Endodermal cell (in vitro differentiated cells): ENCODE data around the gene CCDC142. TPM values are rescaled to one million over a fixed set of nuclear protein-coding genes. Genes with fewer than 3 reads are reported as not detected.
A peak's percentile ranks its signal among the peaks of the same experiment; 100 is the strongest.
"Not testable (repeated sequence)": the region's sequence is repeated elsewhere in the genome, so short reads cannot be mapped to it uniquely, and the experiment has no call there.

Experiments
- DNase-seq: peaks from one replicate; pipeline ENCODE4 v3.0.0-alpha.2; 2017
- H3K27ac ChIP-seq: 2 replicates; pipeline ENCODE4 v1.5.1; 2013; ENCODE audit warnings: mild to moderate bottlenecking, low read depth, low read length, moderate library complexity
- H3K27me3 ChIP-seq: 2 replicates; pipeline ENCODE4 v1.6.1; 2013; ENCODE audit warnings: mild to moderate bottlenecking, low read length, moderate library complexity; ENCODE audit not compliant: insufficient read depth, control insufficient read depth, poor library complexity, severe bottlenecking
- H3K36me3 ChIP-seq: 2 replicates; pipeline ENCODE4 v1.7.0; 2013; ENCODE audit warnings: mild to moderate bottlenecking, low read length, moderate library complexity; ENCODE audit not compliant: control insufficient read depth, insufficient read depth
- H3K4me1 ChIP-seq: one replicate; pipeline ENCODE4 v1.7.0; 2013; ENCODE audit warnings: low read length; ENCODE audit not compliant: control insufficient read depth, insufficient read depth
- H3K4me3 ChIP-seq: 2 replicates; pipeline ENCODE4 v1.5.1; 2013; ENCODE audit warnings: mild to moderate bottlenecking, low read length, moderate library complexity
- H3K9ac ChIP-seq: 2 replicates; pipeline ENCODE4 v1.6.1; 2013; ENCODE audit warnings: mild to moderate bottlenecking, low read length, moderate library complexity; ENCODE audit not compliant: poor library complexity, severe bottlenecking; ENCODE audit errors: extremely low read depth
- H3K9me3 ChIP-seq: 2 replicates; pipeline ENCODE4 v1.6.1; 2013; ENCODE audit warnings: mild to moderate bottlenecking, low read length, moderate library complexity; ENCODE audit not compliant: control insufficient read depth
- H3K27ac Mint-ChIP-seq: 2 replicates; pipeline ENCODE4 v1.8.0; 2020; ENCODE audit warnings: mixed read lengths
- H3K27me3 Mint-ChIP-seq: 2 replicates; pipeline ENCODE4 v1.8.0; 2021; ENCODE audit warnings: mild to moderate bottlenecking, mixed read lengths; ENCODE audit not compliant: insufficient read depth
- H3K36me3 Mint-ChIP-seq: 2 replicates; pipeline ENCODE4 v1.8.0; 2020; ENCODE audit warnings: low read depth, mixed read lengths
- H3K4me1 Mint-ChIP-seq: 2 replicates; pipeline ENCODE4 v1.8.0; 2020; ENCODE audit warnings: mixed read lengths
- H3K4me3 Mint-ChIP-seq: 2 replicates; pipeline ENCODE4 v1.8.0; 2020; ENCODE audit warnings: mild to moderate bottlenecking, moderate library complexity, mixed read lengths
- H3K9me3 Mint-ChIP-seq: 2 replicates; pipeline ENCODE4 v1.8.0; 2020; ENCODE audit warnings: mild to moderate bottlenecking, mixed read lengths
- CTCF ChIP-seq: fragments of 200-600 bp; sonication (generic); conservative IDR thresholded peaks from 2 replicates; pipeline ENCODE4 v1.5.0; 2021; ENCODE audit warnings: antibody characterized with exemption, mild to moderate bottlenecking
- WGBS, 2 experiments: methylation state at CpG; one replicate each; pipeline versions ENCODE4 v1.1.5 to v1.1.7; 2013; ENCODE audit warnings: missing lambda C conversion rate in 2 of 2, mixed read lengths in 1 of 2; ENCODE audit not compliant: insufficient coverage in 1 of 2, insufficient read length in 1 of 2; 5-methylcytosine and 5-hydroxymethylcytosine counted together
- total RNA-seq, 2 donors: library from RNA; stranded (reverse); fragmentation: NEBNext Ultra II Directional in 1 of 2; extraction: Animal tissue kit (Norgen Biotek cat#: 25700) in 1 of 2; gene quantifications; 2 replicates in 1 of 2; 3 replicates in 1 of 2; pipeline ENCODE4 v1.2.1, GENCODE V29; 2021

The CCDC142 gene
- total RNA-seq, 2 donors from 2014 or later = 19.0 to 24.7 TPM

- Mint-ChIP-seq H3K36me3 (peaks cover 27% of the 10 kb centered on the region), H3K27ac (peak overlapping the region; percentile 75), H3K4me3 (peak overlapping the region; percentile 83), H3K4me1 (peaks cover 29% of the 10 kb centered on the region)
- not testable (repeated sequence) for H3K27me3 ChIP-seq, H3K27me3 Mint-ChIP-seq, H3K9me3 Mint-ChIP-seq, DNase-seq, H3K27ac ChIP-seq, H3K9ac ChIP-seq, H3K4me1 ChIP-seq, H3K9me3 ChIP-seq
- peak overlapping the region; percentile 93 for H3K4me3 ChIP-seq
- WGBS, 2 experiments = 89 to 90% methylated on average over 6 to 13 of the region's 13 CpGs
- H3K36me3 ChIP-seq = peaks cover 28% of the 10 kb centered on the region
Observed at GRCh38 chr2:74459503-74460118, 23.2 kb downstream of the CCDC142 start.

GRCh38 chr2:74458938-74459363 is 23.8 kb downstream of the CCDC142 start:
- Mint-ChIP-seq H3K27ac (peak overlapping the region; percentile 94), H3K4me1 (peaks cover 27% of the 10 kb centered on the region), H3K27me3 (no peaks in the 10 kb centered on the region), H3K36me3 (peaks cover 27% of the 10 kb centered on the region), H3K4me3 (peak overlapping the region; percentile 83), H3K9me3 (no peaks in the 10 kb centered on the region)
- Histone ChIP-seq H3K9ac (peak overlapping the region; percentile 67), H3K4me1 (no peaks in the 10 kb centered on the region), H3K27ac (peak overlapping the region; percentile 77), H3K36me3 (peaks cover 28% of the 10 kb centered on the region), H3K27me3 (no peaks in the 10 kb centered on the region), H3K9me3 (no peaks in the 10 kb centered on the region), H3K4me3 (peak overlapping the region; percentile 93)
- no peak for DNase-seq
- WGBS, 2 experiments = 0 to 17% methylated on average over 2 to 10 of the region's 10 CpGs
- TF ChIP-seq CTCF = no peak

GRCh38 chr2:74458132-74458937 is 24.5 kb downstream of the CCDC142 start, which contains the start of gene WBP1:
Gene WBP1 (plus strand): TSS chr2:74458438. CDS start chr2:74458603, 165 bp downstream.
- 0% methylated on average over 16 to 38 of the region's 38 CpGs for WGBS, 2 experiments
- H3K27me3 ChIP-seq = no peaks in the 10 kb centered on the region
- H3K4me1 ChIP-seq = no peaks in the 10 kb centered on the region
- Mint-ChIP-seq H3K27me3 (no peaks in the 10 kb centered on the region), H3K4me3 (peak within 1 kb of the TSS; percentile 83), H3K27ac (peak within 1 kb of the TSS; percentile 99), H3K9me3 (no peaks in the 10 kb centered on the region), H3K4me1 (peaks cover 27% of the 10 kb centered on the region), H3K36me3 (peaks cover 26% of the 10 kb centered on the region)
- H3K27ac ChIP-seq = peak within 1 kb of the TSS; percentile 88
- DNase-seq = peak; percentile 100
- H3K9ac ChIP-seq = peak within 1 kb of the TSS; percentile 84
- no peak for TF ChIP-seq CTCF
- H3K9me3 ChIP-seq = no peaks in the 10 kb centered on the region
- peak within 1 kb of the TSS; percentile 93 for H3K4me3 ChIP-seq
- H3K36me3 ChIP-seq = peaks cover 27% of the 10 kb centered on the region
